ENCODE results near the gene RAB11FIP4. TPM values are rescaled to one million over a fixed set of nuclear protein-coding genes. Genes with fewer than 3 reads are reported as not detected.

Gene RAB11FIP4
- total and polyA plus RNA-seq, 2 of the 13 experiments (the other 11 are each of a cell fraction or from before 2014, with no cell fraction given): 28.0 to 89.3 TPM

- TF ChIP-seq PAX8 (CRISPR knock-in tag; IDR thresholded peaks at IDR 0.05; ENCODE audit: borderline replicate concordance): no peak
Measured at GRCh38 chr17:31385428-31386285, 5.8 kb upstream of the RAB11FIP4 start (continued).

- ChIA-PET CTCF (ENCODE audit: low intra/inter-chr PET ratio, low total read pairs) (no interaction called here), POLR2A (no interaction called here)
- Histone ChIP-seq H3K36me3 (replicated peaks in 1 of 2; ENCODE audit: control insufficient read depth in 1 of 2, insufficient read depth in 2 of 2, low read length in 2 of 2) (no peaks in the 10 kb centered on the region), H3K4me1 (ENCODE audit: insufficient read depth, low read length) (no peaks in the 10 kb centered on the region), H2AFZ (ENCODE audit: low read length) (no peak overlapping the region), H3K9ac (ENCODE audit: insufficient read depth, low read depth, low read length) (no peak overlapping the region), H3K79me2 (ENCODE audit: insufficient read depth, low read length) (no peaks in the 10 kb centered on the region), H3K27ac (ENCODE audit: extremely low read length, insufficient read depth, low read length) (no peak overlapping the region), H3K9me3 (ENCODE audit: low read length) (no peaks in the 10 kb centered on the region), H4K20me1 (ENCODE audit: insufficient read depth, low read length) (no peaks in the 10 kb centered on the region), H3K4me2 (ENCODE audit: low read depth, low read length) (no peak overlapping the region), H3K27me3 (ENCODE audit: control insufficient read depth in 1 of 2, insufficient read depth in 2 of 2, low read length in 2 of 2) (peaks cover 3 to 17% of the 10 kb centered on the region in 2 experiments), H3K4me3 (replicated peaks in 1 of 3; ENCODE audit: insufficient read depth in 1 of 3, low read depth in 2 of 3, low read length in 3 of 3) (no peak overlapping the region)
- no peak for FAIRE-seq
- no TSS peak for BruUV-seq (replicated peaks)
- no peak for ATAC-seq
- DNase-seq (ENCODE audit: low spot score): no peak
- intact Hi-C loops (cut with micrococcal nuclease; ENCODE audit: unreplicated experiment) (no loop called here), in situ Hi-C loops (cut with HindIII; ENCODE audit: extremely low pct_ligation_motif_present, low pct_unique_long_range_greater_than_20kb) (no loop called here)
- TF ChIP-seq KLF15 (CRISPR knock-in tag; IDR thresholded peaks at IDR 0.05; ENCODE audit: borderline replicate concordance) (no peak), ATF7 (IDR thresholded peaks at IDR 0.05) (0 out of 2 replicates have a peak, but pooled peaks have one; percentile 15), ATF7 (CRISPR knock-in tag; IDR thresholded peaks at IDR 0.05) (no peak)
- TF ChIP-seq, protein P1, sequence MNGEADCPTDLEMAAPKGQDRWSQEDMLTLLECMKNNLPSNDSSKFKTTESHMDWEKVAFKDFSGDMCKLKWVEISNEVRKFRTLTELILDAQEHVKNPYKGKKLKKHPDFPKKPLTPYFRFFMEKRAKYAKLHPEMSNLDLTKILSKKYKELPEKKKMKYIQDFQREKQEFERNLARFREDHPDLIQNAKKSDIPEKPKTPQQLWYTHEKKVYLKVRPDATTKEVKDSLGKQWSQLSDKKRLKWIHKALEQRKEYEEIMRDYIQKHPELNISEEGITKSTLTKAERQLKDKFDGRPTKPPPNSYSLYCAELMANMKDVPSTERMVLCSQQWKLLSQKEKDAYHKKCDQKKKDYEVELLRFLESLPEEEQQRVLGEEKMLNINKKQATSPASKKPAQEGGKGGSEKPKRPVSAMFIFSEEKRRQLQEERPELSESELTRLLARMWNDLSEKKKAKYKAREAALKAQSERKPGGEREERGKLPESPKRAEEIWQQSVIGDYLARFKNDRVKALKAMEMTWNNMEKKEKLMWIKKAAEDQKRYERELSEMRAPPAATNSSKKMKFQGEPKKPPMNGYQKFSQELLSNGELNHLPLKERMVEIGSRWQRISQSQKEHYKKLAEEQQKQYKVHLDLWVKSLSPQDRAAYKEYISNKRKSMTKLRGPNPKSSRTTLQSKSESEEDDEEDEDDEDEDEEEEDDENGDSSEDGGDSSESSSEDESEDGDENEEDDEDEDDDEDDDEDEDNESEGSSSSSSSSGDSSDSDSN (CRISPR knock-in tag; IDR thresholded peaks at IDR 0.05): no peak
- 7% methylated on average over 3 of the region's 3 CpGs for WGBS (ENCODE audit: low lambda C conversion rate)
Measured at GRCh38 chr17:31386542-31387075, 4.9 kb upstream of the RAB11FIP4 start.

All from HepG2 (cell line).